GM12875 (cell line): ENCODE measurements around the gene CATSPERE.

Experiments used
- H3K4me3 ChIP-seq: one replicate; pipeline ENCODE4 v1.5.1; 2011; ENCODE audit warnings: low read depth, low read length, control low read depth
- TF ChIP-seq, protein P1 (sequence below): IDR thresholded peaks from 2 replicates; pipeline ENCODE4 v1.5.1; 2011; ENCODE audit warnings: low read depth, mild to moderate bottlenecking, control low read depth, inconsistent platforms, low read length, moderate library complexity, borderline replicate concordance; ENCODE audit not compliant: insufficient read depth

CATSPERE gene

DNA sequence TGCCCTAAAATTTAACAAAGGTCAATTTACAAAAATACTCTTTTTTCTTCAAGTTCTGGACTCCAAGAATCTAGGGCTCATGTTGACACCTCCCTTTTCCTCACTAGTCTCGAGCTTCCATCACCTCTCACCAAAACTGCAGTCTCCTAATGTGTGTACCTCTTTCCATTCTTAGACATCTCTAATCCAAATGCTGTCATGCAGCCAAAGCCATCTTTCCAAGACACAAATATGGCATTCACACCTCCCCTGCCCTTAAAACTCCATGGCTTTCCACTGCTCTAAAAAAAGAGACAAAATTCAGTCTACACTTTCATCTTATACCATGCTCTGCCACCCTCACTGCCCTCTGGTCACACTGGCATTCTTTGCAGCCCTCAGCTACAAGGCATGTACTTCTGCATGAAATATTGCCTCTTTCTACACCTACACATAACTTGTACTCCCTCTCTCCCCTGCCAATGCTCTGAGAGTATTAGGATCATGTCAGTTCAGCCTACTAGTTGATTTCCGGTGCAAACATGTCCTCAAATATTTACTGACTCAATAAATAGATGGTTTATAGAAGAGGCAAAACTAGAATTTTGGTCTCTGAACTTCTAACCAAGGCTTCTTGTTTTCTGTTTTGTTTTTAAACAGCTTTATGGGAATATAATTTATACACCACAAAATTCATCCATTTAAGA lies 36.3 kb upstream of the CATSPERE start:
- TF ChIP-seq, protein P1, sequence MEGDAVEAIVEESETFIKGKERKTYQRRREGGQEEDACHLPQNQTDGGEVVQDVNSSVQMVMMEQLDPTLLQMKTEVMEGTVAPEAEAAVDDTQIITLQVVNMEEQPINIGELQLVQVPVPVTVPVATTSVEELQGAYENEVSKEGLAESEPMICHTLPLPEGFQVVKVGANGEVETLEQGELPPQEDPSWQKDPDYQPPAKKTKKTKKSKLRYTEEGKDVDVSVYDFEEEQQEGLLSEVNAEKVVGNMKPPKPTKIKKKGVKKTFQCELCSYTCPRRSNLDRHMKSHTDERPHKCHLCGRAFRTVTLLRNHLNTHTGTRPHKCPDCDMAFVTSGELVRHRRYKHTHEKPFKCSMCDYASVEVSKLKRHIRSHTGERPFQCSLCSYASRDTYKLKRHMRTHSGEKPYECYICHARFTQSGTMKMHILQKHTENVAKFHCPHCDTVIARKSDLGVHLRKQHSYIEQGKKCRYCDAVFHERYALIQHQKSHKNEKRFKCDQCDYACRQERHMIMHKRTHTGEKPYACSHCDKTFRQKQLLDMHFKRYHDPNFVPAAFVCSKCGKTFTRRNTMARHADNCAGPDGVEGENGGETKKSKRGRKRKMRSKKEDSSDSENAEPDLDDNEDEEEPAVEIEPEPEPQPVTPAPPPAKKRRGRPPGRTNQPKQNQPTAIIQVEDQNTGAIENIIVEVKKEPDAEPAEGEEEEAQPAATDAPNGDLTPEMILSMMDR: no peak
- no peak overlapping the region for H3K4me3 ChIP-seq

DNA sequence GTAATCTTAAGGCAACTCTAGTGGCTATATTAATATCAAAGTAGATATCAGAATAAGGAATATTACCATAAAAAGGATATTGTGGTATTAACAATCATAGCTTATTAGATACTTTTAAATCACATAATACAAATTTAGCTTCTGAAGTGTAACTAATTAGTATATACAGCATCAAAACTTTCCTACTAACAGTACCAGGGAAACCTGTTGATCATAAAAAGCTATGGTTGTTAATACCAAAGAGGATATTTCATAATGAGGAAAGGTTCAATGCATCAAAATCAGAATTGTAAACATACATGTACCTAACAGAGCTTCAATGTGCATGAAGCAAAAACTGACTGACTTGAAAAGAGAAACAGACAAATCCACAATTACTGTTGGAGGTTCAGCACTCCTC lies 33.4 kb upstream of the CATSPERE start:
- no peak overlapping the region for H3K4me3 ChIP-seq

DNA sequence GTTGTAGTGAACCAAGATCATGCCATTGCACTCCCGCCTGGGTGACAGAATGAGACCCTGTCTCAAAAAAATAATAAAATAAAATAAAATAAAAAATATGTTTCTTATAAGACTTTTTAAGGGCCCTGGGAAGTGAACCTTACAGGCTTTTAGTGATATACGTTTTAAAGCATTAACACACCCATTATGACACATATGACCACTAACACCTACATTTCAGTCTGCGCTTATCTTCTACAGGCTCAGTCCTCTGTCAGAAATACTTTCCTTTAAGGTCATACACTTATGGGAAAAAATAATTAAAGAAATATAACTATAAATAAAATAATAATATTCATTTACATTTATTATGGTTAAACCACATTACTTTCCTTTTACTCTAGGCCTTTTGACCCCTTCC lies 31.3 kb upstream of the CATSPERE start:
- H3K4me3 ChIP-seq: no peak overlapping the region
- TF ChIP-seq, protein P1: no peak

More for the DNA sequence above, 33.4 kb upstream of the CATSPERE start:
- TF ChIP-seq, protein P1: no peak

DNA sequence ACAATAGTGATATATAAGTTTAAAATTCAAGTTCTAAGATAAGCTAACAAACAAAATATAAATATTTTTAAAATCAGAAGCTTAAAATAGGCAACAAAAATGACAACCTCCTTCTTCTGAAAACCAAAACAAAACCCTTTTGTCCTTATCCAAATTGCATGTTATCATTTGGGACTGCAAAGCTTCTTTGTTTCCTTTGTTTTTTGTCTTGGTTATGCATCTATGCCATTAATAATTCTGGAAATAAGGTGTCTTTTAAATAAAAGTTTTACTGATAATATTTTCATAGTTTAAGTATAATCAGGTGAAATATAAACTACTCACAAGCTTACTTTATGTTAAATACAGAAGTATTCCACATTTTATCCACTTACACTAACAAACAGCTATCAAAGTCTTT lies 29.9 kb upstream of the CATSPERE start:
- TF ChIP-seq, protein P1: no peak
- H3K4me3 ChIP-seq: no peak overlapping the region

DNA sequence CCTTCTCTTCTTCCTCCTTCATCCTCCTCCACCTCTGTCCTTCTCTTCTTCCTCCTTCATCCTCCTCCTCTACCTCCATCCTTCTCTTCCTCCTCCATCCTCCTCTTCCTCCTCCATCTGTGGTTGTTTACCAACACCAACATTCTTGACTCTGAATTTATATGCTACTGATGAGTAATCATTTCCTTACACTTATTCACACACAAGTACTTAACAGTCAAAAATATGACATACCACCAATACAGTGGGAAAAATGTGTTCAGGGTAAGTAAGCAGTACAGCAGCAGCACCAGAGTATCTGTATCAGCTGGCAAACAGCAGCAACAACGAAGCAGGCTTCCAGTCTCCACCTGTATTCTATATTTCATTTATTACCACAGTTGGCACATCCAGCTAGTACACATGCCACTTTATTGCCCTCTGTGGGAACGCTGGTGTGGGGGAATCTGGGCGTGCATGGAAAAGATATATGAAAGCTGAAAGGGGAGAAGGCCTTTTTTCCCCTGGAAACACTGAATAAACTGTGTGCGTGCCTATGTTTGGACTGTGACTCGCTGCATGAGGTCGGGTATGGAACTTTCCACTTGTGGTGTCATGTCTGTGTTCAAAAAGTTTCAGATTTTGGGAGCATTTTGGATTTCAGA lies 25.4 kb upstream of the CATSPERE start:
- no peak overlapping the region for H3K4me3 ChIP-seq
- TF ChIP-seq, protein P1: no peak

DNA sequence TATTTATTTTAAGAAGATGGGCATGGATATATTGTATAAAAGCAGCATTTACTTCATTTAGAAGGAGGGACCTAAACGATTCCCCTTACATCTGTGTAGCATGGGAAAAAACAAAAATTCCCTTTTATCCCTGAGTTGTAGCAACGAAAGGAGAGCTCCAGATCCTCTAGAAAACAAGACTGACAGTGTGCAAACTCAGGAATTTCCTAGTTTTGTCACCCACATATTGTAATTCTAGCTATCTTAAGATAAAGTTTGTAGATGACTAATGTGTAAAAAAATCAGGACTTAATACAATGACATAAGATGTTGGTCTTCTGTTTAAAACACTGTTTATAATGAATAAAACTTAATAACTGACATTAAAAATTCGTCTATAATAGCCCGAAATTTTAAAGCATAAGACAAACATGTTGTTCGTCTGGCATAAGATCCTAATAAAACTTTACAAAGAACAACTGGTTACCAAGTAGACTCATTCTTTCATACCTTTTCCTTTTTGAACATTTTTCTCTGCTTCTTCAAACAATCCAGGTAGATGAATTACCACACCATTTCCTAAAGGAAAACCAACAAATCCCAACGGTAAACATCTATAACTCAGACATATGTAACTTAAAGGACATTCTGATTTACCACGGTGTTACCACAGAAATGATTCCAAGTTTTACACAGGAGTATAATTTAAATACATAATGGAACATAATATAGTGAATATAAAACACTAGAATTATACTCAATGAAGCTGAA lies 24.6 kb upstream of the CATSPERE start:
- TF ChIP-seq, protein P1: no peak
- no peak overlapping the region for H3K4me3 ChIP-seq
